ENCODE data around the gene NELL1. TPM values are rescaled to one million over a fixed set of nuclear protein-coding genes. Genes with fewer than 3 reads are reported as not detected.

NELL1 gene
- total RNA-seq, 2 experiments from 2014 or later, result not detected

- ATAC-seq (ENCODE audit: poor library complexity) (no peak), DNase-seq (no peak)
- Mint-ChIP-seq H3K9me3 (peaks cover 4% of the 10 kb centered on the region), H3K4me3 (no peak overlapping the region), H3K4me1 (ENCODE audit: low read depth) (no peaks in the 10 kb centered on the region), H3K27me3 (no peaks in the 10 kb centered on the region), H3K36me3 (ENCODE audit: low read depth) (no peaks in the 10 kb centered on the region), H3K27ac (no peak overlapping the region)
- Histone ChIP-seq H3K36me3 (ENCODE audit: insufficient read depth, low read length) (no peaks in the 10 kb centered on the region), H3K9me3 (ENCODE audit: control insufficient read depth in 1 of 2, insufficient read depth in 1 of 2, low read length in 2 of 2) (no peaks in the 10 kb centered on the region), H3K4me1 (ENCODE audit: insufficient read depth, low read length) (no peaks in the 10 kb centered on the region), H3K27me3 (ENCODE audit: control insufficient read depth in 1 of 2, insufficient read depth in 2 of 2, low read length in 2 of 2) (no peaks in the 10 kb centered on the region), H3K27ac (ENCODE audit: low read depth in 1 of 2, low read length in 2 of 2) (no peak overlapping the region), H3K4me3 (ENCODE audit: low read length) (no peak overlapping the region)
- ChIA-PET CTCF (no interaction called here), POLR2A (no interaction called here)
- intact Hi-C loops (cut with DNase I, micrococcal nuclease), result no loop called here
- no peak for TF ChIP-seq CTCF (IDR thresholded peaks at IDR 0.05)
These were observed 705.0 kb downstream of the NELL1 start for GRCh38 chr11:21374376-21374775.

DNA sequence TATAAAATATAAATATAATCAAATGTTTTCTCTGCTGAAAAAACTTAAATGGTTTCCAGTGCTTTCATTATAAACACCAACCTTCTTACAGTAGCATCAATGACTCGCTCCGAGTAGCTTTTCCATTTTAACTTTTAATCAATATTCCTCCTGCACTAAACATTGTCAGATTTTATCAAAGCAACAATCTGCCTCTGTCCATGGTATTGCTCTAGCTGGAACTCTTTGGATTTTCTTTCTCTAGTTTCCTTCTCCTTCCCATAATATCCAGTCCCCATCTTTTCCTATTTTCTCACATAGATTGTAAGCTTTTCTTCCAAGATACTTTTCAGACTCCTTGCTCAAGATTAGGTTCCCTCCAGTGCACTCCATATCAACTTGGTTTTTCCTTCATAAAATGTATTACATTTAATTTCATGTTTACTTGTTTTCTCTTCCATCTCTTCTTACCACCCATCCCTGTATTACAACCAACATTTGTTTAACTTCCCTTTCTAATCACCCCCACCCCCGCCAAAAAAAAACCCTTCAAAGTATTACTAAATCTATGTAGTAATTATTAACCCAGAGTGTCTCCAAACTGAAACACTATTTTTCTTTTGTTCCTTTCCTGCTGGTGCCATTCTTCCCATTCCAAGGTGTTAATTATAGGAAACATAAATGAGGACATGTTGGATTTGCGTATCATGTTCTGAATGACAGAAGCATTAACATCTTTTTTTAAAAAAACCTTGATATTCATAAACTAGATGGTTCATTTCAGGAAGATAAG is 716.5 kb downstream of the NELL1 start:
- intact Hi-C loops (cut with DNase I, micrococcal nuclease), result no loop called here
- ATAC-seq (ENCODE audit: poor library complexity), result no peak
- no peak overlapping the region for H3K4me3 Mint-ChIP-seq

DNA sequence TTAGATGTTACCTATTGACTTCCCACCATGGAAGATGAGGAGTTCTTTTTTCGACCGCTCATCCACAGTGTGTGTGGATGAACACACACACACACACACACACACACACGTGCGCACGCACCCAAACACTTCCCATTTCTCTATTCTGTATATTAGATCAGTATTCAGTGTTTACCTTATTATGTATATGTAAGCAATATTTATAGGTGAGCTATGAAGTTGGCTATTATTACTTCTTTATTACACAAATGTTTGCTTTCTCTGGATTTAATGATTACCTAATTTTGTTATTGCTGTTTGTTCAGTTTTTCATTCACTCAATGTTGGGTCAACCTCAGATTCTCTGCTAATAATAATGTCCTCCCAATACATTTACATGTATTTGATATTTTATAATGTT is 721.0 kb downstream of the NELL1 start:
- no peak for DNase-seq
- no peaks in the 10 kb centered on the region for H3K36me3 ChIP-seq (ENCODE audit: insufficient read depth, low read length)
- no peaks in the 10 kb centered on the region for H3K9me3 ChIP-seq (ENCODE audit: control insufficient read depth in 1 of 2, insufficient read depth in 1 of 2, low read length in 2 of 2)
- ATAC-seq (ENCODE audit: poor library complexity), result no peak
- no peak overlapping the region for H3K27ac ChIP-seq (ENCODE audit: low read depth in 1 of 2, low read length in 2 of 2)
- H3K4me3 Mint-ChIP-seq, result no peak overlapping the region
- intact Hi-C loops (cut with DNase I, micrococcal nuclease), result no loop called here
- no peaks in the 10 kb centered on the region for H3K4me1 ChIP-seq (ENCODE audit: insufficient read depth, low read length)
- no peak for TF ChIP-seq CTCF (IDR thresholded peaks at IDR 0.05)
- no peak overlapping the region for H3K27ac Mint-ChIP-seq
- no peaks in the 10 kb centered on the region for H3K27me3 Mint-ChIP-seq
- H3K36me3 Mint-ChIP-seq (ENCODE audit: low read depth), result no peaks in the 10 kb centered on the region
- H3K4me3 ChIP-seq (ENCODE audit: low read length), result no peak overlapping the region
- no peaks in the 10 kb centered on the region for H3K27me3 ChIP-seq (ENCODE audit: control insufficient read depth in 1 of 2, insufficient read depth in 2 of 2, low read length in 2 of 2)
- ChIA-PET POLR2A (no interaction called here), CTCF (no interaction called here)
- H3K4me1 Mint-ChIP-seq (ENCODE audit: low read depth), result no peaks in the 10 kb centered on the region
- no peaks in the 10 kb centered on the region for H3K9me3 Mint-ChIP-seq

More for the DNA sequence above, 716.5 kb downstream of the NELL1 start:
- Mint-ChIP-seq H3K27me3 (no peaks in the 10 kb centered on the region), H3K36me3 (ENCODE audit: low read depth) (no peaks in the 10 kb centered on the region), H3K9me3 (peaks cover 6% of the 10 kb centered on the region), H3K4me1 (ENCODE audit: low read depth) (no peaks in the 10 kb centered on the region), H3K27ac (no peak overlapping the region)
- no peaks in the 10 kb centered on the region for H3K9me3 ChIP-seq (ENCODE audit: control insufficient read depth in 1 of 2, insufficient read depth in 1 of 2, low read length in 2 of 2)
- H3K36me3 ChIP-seq (ENCODE audit: insufficient read depth, low read length), result no peaks in the 10 kb centered on the region
- no peak for TF ChIP-seq CTCF (IDR thresholded peaks at IDR 0.05)
- H3K27me3 ChIP-seq (ENCODE audit: control insufficient read depth in 1 of 2, insufficient read depth in 2 of 2, low read length in 2 of 2), result no peaks in the 10 kb centered on the region
- no peak overlapping the region for H3K4me3 ChIP-seq (ENCODE audit: low read length)
- no peaks in the 10 kb centered on the region for H3K4me1 ChIP-seq (ENCODE audit: insufficient read depth, low read length)
- CTCF ChIA-PET, result no interaction called here
- H3K27ac ChIP-seq (ENCODE audit: low read depth in 1 of 2, low read length in 2 of 2), result no peak overlapping the region
- no peak for DNase-seq
- POLR2A ChIA-PET, result interaction anchor here (0.7 kb wide), 1 partner anchor 19 kb away, joined by 3 read pairs; no protein-coding TSS in a partner anchor
